Transverse colon (tissue), 4 donors: ENCODE results near the gene CCDC148. TPM values are rescaled to one million over a fixed set of nuclear protein-coding genes. Genes with fewer than 3 reads are reported as not detected.

ENCODE experiments used
- DNase-seq: peaks from one replicate; pipeline ENCODE4 v3.0.0-alpha.2; 2019
- H3K27ac ChIP-seq, 4 donors: fragments of 200-600 bp; sonication (generic); 2 replicates each; pipeline ENCODE4 v1.5.1; 2016 to 2018; ENCODE audit warnings: inconsistent platforms in 4 of 4
- H3K27me3 ChIP-seq: fragments of 200-600 bp; sonication (generic); 2 replicates; pipeline ENCODE4 v1.5.1; 2017; ENCODE audit warnings: inconsistent platforms
- H3K36me3 ChIP-seq, 4 donors: fragments of 200-600 bp; sonication (generic); 2 replicates each; pipeline ENCODE4 v1.5.1; 2017 to 2019; ENCODE audit warnings: inconsistent platforms in 4 of 4
- H3K4me1 ChIP-seq, 4 donors: fragments of 200-600 bp; sonication (generic); 2 replicates each; pipeline ENCODE4 v1.5.1; 2017 to 2020; ENCODE audit warnings: inconsistent platforms in 4 of 4
- H3K4me3 ChIP-seq, 4 donors: fragments of 200-600 bp; sonication (generic); 1 replicate in 1 of 4; 2 replicates in 3 of 4; pipeline versions ENCODE4 v1.5.1 to v1.6.1; 2017 to 2019; ENCODE audit warnings: inconsistent platforms in 4 of 4
- H3K9me3 ChIP-seq, 2 donors: fragments of 200-600 bp; sonication (generic); 2 replicates each; pipeline ENCODE4 v1.5.1; 2017 to 2019; ENCODE audit warnings: inconsistent platforms in 2 of 2
- EP300 ChIP-seq: sonication (generic); formaldehyde crosslinking; IDR thresholded peaks from one replicate; pipeline ENCODE4 v1.6.1; 2017; ENCODE audit warnings: antibody characterized with exemption, low read depth
- POLR2A ChIP-seq: fragments of 450-650 bp; IDR thresholded peaks from one replicate; pipeline ENCODE4 v1.6.1; 2016; ENCODE audit warnings: antibody characterized with exemption, mild to moderate bottlenecking, moderate library complexity
- POLR2AphosphoS5 ChIP-seq, 3 donors: sonication (generic); formaldehyde crosslinking; IDR thresholded peaks; one replicate each; pipeline ENCODE4 v1.6.1; 2016; ENCODE audit warnings: antibody characterized with exemption in 3 of 3
- WGBS, 2 donors: methylation state at CpG; one replicate each; pipeline ENCODE4 v1.1.5; 2018; ENCODE audit warnings: low coverage in 1 of 2; 5-methylcytosine and 5-hydroxymethylcytosine counted together
- in situ Hi-C, 4 donors: fragments of 200-750 bp; cut with MboI; loops; one replicate each; pipeline versions ENCODE4 v1.15.0 to v1.15.1; 2017; ENCODE audit warnings: low sequenced_read_pairs in 3 of 4, low pct_ligation_motif_present in 1 of 4, low pct_unique_long_range_greater_than_20kb in 1 of 4
- intact Hi-C: fragments of 100-400 bp; cut with DNase I; formaldehyde crosslinking; loops from one replicate; pipeline ENCODE4 v1.15.1; 2023; ENCODE audit warnings: low total_unique reads
- total RNA-seq, 4 donors: library from RNA; depleted of rRNA; stranded (reverse); fragments of >200 nt; gene quantifications; one replicate each; pipeline ENCODE4 v1.1.0, GENCODE V29; 2016
- TF ChIP-seq, protein P1 (sequence below), 5 experiments: fragments of 200-600 bp in 3 of 5; fragments of 450-650 bp in 2 of 5; sonication (generic) in 3 of 5; IDR thresholded peaks; 1 replicate in 2 of 5; 2 replicates in 3 of 5; pipeline ENCODE4 v1.5.1; 2016 to 2017; ENCODE audit warnings: antibody characterized with exemption in 5 of 5, inconsistent platforms in 3 of 5, mild to moderate bottlenecking in 2 of 5, moderate library complexity in 1 of 5

CCDC148 gene
- total RNA-seq, 4 donors from 2014 or later = 0.48 TPM; not detected in 3

DNA sequence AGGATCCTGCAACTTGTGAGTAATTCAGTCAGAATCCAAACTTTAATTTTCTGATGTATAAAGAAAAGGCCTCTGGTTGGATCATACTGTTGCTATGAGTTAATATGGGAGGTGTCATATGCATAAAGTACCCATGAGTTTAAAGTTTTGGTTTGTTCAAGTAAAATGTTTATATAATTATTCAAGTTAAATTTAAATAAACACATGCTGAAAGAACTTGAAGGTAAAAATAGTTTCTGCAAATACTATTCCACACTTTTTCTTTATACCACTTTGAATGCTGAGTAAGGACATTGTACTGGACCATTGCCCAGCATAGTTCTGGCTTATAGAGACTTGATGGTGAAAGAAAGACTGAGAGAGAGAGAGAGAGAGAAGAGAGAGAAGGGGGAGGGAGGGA is 30.9 kb upstream of the CCDC148 start:
- no peak overlapping the region for H3K27ac ChIP-seq
- intact Hi-C loops = no loop called here
- TF ChIP-seq, protein P1, sequence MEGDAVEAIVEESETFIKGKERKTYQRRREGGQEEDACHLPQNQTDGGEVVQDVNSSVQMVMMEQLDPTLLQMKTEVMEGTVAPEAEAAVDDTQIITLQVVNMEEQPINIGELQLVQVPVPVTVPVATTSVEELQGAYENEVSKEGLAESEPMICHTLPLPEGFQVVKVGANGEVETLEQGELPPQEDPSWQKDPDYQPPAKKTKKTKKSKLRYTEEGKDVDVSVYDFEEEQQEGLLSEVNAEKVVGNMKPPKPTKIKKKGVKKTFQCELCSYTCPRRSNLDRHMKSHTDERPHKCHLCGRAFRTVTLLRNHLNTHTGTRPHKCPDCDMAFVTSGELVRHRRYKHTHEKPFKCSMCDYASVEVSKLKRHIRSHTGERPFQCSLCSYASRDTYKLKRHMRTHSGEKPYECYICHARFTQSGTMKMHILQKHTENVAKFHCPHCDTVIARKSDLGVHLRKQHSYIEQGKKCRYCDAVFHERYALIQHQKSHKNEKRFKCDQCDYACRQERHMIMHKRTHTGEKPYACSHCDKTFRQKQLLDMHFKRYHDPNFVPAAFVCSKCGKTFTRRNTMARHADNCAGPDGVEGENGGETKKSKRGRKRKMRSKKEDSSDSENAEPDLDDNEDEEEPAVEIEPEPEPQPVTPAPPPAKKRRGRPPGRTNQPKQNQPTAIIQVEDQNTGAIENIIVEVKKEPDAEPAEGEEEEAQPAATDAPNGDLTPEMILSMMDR (IDR thresholded peaks at IDR 0.05) = no peak
- no peak for TF ChIP-seq POLR2A
- no peak for TF ChIP-seq POLR2AphosphoS5 (IDR thresholded peaks at IDR 0.05)
- DNase-seq = no peak
- no peaks in the 10 kb centered on the region for H3K36me3 ChIP-seq
- no peaks in the 10 kb centered on the region for H3K9me3 ChIP-seq
- in situ Hi-C loops = no loop called here
- no peaks in the 10 kb centered on the region for H3K27me3 ChIP-seq
- no peak overlapping the region for H3K4me3 ChIP-seq
- H3K4me1 ChIP-seq = peaks cover 0 to 11% (median 2%) of the 10 kb centered on the region in 4 donors

DNA sequence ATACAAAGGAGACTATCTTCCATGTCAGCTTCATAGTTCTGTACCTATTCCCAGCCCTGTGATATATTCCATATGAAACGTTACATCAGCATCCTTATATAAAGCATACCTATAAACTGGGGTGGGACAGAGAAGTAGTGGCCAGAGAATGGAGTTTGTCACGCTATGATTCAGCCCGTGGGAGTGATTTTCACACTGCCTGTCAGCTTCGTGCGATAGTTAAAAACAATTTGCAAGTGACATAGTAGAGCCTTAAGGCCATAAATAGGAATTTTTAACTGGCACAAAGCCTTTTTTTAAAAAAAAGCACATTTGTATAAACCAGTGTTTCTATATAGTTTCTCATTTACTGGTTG is 30.4 kb upstream of the CCDC148 start:
- Histone ChIP-seq H3K4me3 (no peak overlapping the region), H3K9me3 (no peaks in the 10 kb centered on the region), H3K36me3 (no peaks in the 10 kb centered on the region), H3K4me1 (peaks cover 0 to 11% (median 2%) of the 10 kb centered on the region in 4 donors), H3K27me3 (no peaks in the 10 kb centered on the region), H3K27ac (no peak overlapping the region)
- TF ChIP-seq POLR2AphosphoS5 (IDR thresholded peaks at IDR 0.05) = no peak
- TF ChIP-seq EP300 = no peak
- TF ChIP-seq POLR2A = no peak
- TF ChIP-seq, protein P1 (IDR thresholded peaks at IDR 0.05) = no peak
- intact Hi-C loops (no loop called here), in situ Hi-C loops (no loop called here)
- DNase-seq = no peak
- WGBS, 2 donors = 66 to 84% methylated on average over 3 to 5 of the region's 5 CpGs

DNA sequence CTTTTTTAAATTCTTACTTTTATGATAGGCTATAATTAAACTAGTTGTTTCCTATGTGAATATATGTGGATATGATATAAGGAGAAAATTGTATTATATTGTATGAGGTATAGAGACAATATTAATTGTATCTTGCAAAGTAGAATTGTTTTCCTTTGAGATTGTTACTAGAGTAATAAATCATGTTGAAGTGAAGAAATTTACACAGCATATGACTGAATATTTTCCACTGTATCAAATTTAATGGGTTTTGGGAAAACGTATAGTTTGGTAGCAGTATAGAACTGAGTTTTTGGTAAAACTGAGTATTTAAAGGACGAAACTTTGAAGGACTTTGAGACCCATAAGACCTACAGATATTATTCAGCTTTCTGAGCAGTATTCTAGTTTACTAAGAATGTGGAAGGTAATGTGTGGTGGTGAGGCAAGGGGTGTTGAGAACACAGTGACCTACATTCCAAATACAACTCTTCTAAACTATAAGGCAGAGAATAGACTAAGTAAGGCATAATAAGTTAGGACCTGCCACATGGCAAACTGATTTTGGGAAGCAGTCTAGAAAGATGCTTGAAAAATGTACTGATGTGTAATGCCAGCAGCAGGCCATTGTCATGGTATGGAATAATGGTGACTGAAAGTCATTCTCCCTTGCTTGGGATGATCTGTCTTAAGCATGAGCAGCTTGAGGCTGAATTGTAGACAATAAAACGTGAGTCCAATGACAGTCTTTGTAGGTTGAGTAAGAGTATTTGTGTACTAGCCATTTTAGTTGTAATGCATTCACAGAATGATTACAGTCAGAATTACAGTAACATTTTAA is 29.8 kb upstream of the CCDC148 start:
- 72 to 78% methylated on average over 3 of the region's 3 CpGs for WGBS, 2 donors
- in situ Hi-C loops = no loop called here
- H3K36me3 ChIP-seq = no peaks in the 10 kb centered on the region
- no peak overlapping the region for H3K4me3 ChIP-seq
- no peaks in the 10 kb centered on the region for H3K27me3 ChIP-seq
- no peak for TF ChIP-seq EP300
- TF ChIP-seq POLR2A = no peak
- TF ChIP-seq POLR2AphosphoS5 (IDR thresholded peaks at IDR 0.05) = no peak
- TF ChIP-seq, protein P1 (IDR thresholded peaks at IDR 0.05) = no peak
- H3K4me1 ChIP-seq = peaks cover 0 to 11% (median 2%) of the 10 kb centered on the region in 4 donors
- H3K27ac ChIP-seq = no peak overlapping the region
- no peaks in the 10 kb centered on the region for H3K9me3 ChIP-seq
- DNase-seq = no peak
- intact Hi-C loops = no loop called here

DNA sequence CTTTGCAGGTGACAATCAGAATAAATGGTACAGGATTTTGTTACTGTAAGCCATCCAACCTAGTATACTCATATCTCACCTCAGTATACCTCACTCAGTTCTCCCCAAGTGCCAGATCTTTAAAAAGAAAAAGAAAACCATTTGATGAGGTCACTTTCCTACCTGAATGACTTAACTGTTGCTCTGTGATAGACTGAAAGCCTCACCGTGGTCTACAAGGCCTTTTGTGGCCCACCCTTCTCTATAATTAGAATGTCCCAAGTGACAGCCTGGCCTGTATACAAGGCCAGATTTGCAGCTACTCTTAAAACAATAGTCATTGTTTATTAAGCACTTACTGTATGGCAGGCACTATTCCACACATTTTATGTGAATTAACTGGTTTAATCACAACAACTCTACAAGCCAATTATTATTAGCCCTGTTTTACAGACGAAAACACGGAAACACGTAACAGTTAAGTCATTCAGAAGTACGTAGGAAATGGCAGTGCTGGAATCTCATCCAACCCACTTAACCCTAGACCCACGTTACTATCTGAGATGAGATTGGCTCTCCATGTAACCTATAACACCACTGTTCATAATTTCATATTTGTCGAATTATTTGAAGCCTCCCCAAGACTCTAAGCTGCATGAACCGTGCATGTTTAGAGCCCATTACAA is 28.5 kb upstream of the CCDC148 start:
- no peaks in the 10 kb centered on the region for H3K36me3 ChIP-seq
- H3K4me1 ChIP-seq = peaks cover 0 to 11% (median 2%) of the 10 kb centered on the region in 4 donors
- no peak overlapping the region for H3K4me3 ChIP-seq
- no peak overlapping the region for H3K27ac ChIP-seq
- no peaks in the 10 kb centered on the region for H3K27me3 ChIP-seq
- intact Hi-C loops (no loop called here), in situ Hi-C loops (no loop called here)
- TF ChIP-seq POLR2A = no peak
- no peak for TF ChIP-seq POLR2AphosphoS5 (IDR thresholded peaks at IDR 0.05)
- TF ChIP-seq EP300 = no peak
- TF ChIP-seq, protein P1 (IDR thresholded peaks at IDR 0.05) = no peak
- no peak for DNase-seq
- WGBS, 2 donors = 88 to 91% methylated on average over 8 of the region's 8 CpGs
- no peaks in the 10 kb centered on the region for H3K9me3 ChIP-seq
